ENCODE measurements around the gene PARD3B. TPM values are rescaled to one million over a fixed set of nuclear protein-coding genes. Genes with fewer than 3 reads are reported as not detected.
A peak's percentile ranks its signal among the peaks of the same experiment; 100 is the strongest.

The PARD3B gene
- total and polyA plus RNA-seq, 8 donors, result 18.5 to 24.6 (median 21.1) TPM

- peak; percentile 37 for ATAC-seq
- TF ChIP-seq, protein P1, sequence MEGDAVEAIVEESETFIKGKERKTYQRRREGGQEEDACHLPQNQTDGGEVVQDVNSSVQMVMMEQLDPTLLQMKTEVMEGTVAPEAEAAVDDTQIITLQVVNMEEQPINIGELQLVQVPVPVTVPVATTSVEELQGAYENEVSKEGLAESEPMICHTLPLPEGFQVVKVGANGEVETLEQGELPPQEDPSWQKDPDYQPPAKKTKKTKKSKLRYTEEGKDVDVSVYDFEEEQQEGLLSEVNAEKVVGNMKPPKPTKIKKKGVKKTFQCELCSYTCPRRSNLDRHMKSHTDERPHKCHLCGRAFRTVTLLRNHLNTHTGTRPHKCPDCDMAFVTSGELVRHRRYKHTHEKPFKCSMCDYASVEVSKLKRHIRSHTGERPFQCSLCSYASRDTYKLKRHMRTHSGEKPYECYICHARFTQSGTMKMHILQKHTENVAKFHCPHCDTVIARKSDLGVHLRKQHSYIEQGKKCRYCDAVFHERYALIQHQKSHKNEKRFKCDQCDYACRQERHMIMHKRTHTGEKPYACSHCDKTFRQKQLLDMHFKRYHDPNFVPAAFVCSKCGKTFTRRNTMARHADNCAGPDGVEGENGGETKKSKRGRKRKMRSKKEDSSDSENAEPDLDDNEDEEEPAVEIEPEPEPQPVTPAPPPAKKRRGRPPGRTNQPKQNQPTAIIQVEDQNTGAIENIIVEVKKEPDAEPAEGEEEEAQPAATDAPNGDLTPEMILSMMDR (IDR thresholded peaks at IDR 0.05), result no peak
These were observed 14.8 kb upstream of the PARD3B start for GRCh38 chr2:204530464-204530805.

GRCh38 chr2:204533629-204534370 lies 11.5 kb upstream of the PARD3B start:
- Histone ChIP-seq H3K4me3 (no peak overlapping the region), H3K27ac (no peak overlapping the region), H3K36me3 (no peaks in the 10 kb centered on the region), H3K9me3 (no peaks in the 10 kb centered on the region), H3K27me3 (no peaks in the 10 kb centered on the region), H3K4me1 (no peaks in the 10 kb centered on the region)
- intact Hi-C loops (cut with DNase I), result no loop called here
- TF ChIP-seq, protein P1 (IDR thresholded peaks at IDR 0.05), result no peak
- peak; percentile 52 for ATAC-seq
- no peak for DNase-seq

More at GRCh38 chr2:204530464-204530805, 14.8 kb upstream of the PARD3B start:
- no peaks in the 10 kb centered on the region for H3K27me3 ChIP-seq
- no peaks in the 10 kb centered on the region for H3K9me3 ChIP-seq
- DNase-seq, result no peak
- intact Hi-C loops (cut with DNase I), result no loop called here
- H3K4me3 ChIP-seq, result no peak overlapping the region
- H3K36me3 ChIP-seq, result no peaks in the 10 kb centered on the region
- H3K27ac ChIP-seq, result no peak overlapping the region
- no peaks in the 10 kb centered on the region for H3K4me1 ChIP-seq

- Histone ChIP-seq H3K4me3 (no peak overlapping the region), H3K27me3 (no peaks in the 10 kb centered on the region), H3K4me1 (no peaks in the 10 kb centered on the region), H3K9me3 (no peaks in the 10 kb centered on the region), H3K36me3 (no peaks in the 10 kb centered on the region), H3K27ac (no peak overlapping the region)
- DNase-seq (no peak), ATAC-seq (no peak)
- TF ChIP-seq, protein P1 (IDR thresholded peaks at IDR 0.05), result no peak
- intact Hi-C loops (cut with DNase I), result no loop called here
These were observed 9.9 kb upstream of the PARD3B start for GRCh38 chr2:204535356-204535755.

GRCh38 chr2:204535764-204536163 lies 9.5 kb upstream of the PARD3B start:
- no peaks in the 10 kb centered on the region for H3K27me3 ChIP-seq
- H3K9me3 ChIP-seq, result no peaks in the 10 kb centered on the region
- no peak overlapping the region for H3K4me3 ChIP-seq
- H3K4me1 ChIP-seq, result no peaks in the 10 kb centered on the region
- H3K27ac ChIP-seq, result no peak overlapping the region
- TF ChIP-seq, protein P1 (IDR thresholded peaks at IDR 0.05), result no peak
- no peak for ATAC-seq
- intact Hi-C loops (cut with DNase I), result no loop called here
- H3K36me3 ChIP-seq, result no peaks in the 10 kb centered on the region
- DNase-seq, result no peak

GRCh38 chr2:204538182-204539018 lies 6.9 kb upstream of the PARD3B start:
- ATAC-seq, result no peak
- H3K4me3 ChIP-seq, result no peak overlapping the region
- H3K27ac ChIP-seq, result no peak overlapping the region
- no peaks in the 10 kb centered on the region for H3K9me3 ChIP-seq
- H3K36me3 ChIP-seq, result no peaks in the 10 kb centered on the region
- peak in 2 of 4 donors; percentile 49 to 54 for DNase-seq
- no peaks in the 10 kb centered on the region for H3K4me1 ChIP-seq
- intact Hi-C loops (cut with DNase I), result no loop called here
- TF ChIP-seq, protein P1 (IDR thresholded peaks at IDR 0.05), result no peak
- H3K27me3 ChIP-seq, result no peaks in the 10 kb centered on the region
